Esophagus squamous epithelium (tissue), 5 donors: ENCODE data around the gene METRN. TPM values are rescaled to one million over a fixed set of nuclear protein-coding genes. Genes with fewer than 3 reads are reported as not detected.

Experiments used
- DNase-seq: peaks from one replicate; lab custom pipeline; 2025; lab: John Stamatoyannopoulos, UW
- H3K27ac ChIP-seq, 4 donors: fragments of 200-600 bp; sonication (generic); one replicate each; pipeline ENCODE4 v1.5.1; 2016 to 2019; ENCODE audit warnings: mild to moderate bottlenecking in 1 of 4
- H3K27me3 ChIP-seq, 4 donors: fragments of 200-600 bp; sonication (generic); 1 replicate in 3 of 4; 2 replicates in 1 of 4; pipeline versions ENCODE4 v1.5.1 to v1.6.0; 2017 to 2021; ENCODE audit warnings: antibody characterized with exemption in 1 of 4
- H3K36me3 ChIP-seq, 3 donors: fragments of 200-600 bp; sonication (generic); one replicate each; pipeline ENCODE4 v1.5.1; 2016 to 2019
- H3K4me1 ChIP-seq, 3 donors: fragments of 200-600 bp; sonication (generic); one replicate each; pipeline ENCODE4 v1.5.1; 2017 to 2019
- H3K4me3 ChIP-seq, 4 donors: fragments of 200-600 bp; sonication (generic); 1 replicate in 3 of 4; 2 replicates in 1 of 4; pipeline ENCODE4 v1.5.1; 2016 to 2019; ENCODE audit warnings: mild to moderate bottlenecking in 2 of 4, moderate library complexity in 1 of 4
- H3K9me3 ChIP-seq, 3 donors: fragments of 200-600 bp; sonication (generic); one replicate each; pipeline ENCODE4 v1.5.1; 2016 to 2019
- CTCF ChIP-seq, 6 experiments: fragments of 450-650 bp in 4 of 6; fragments of 200-600 bp in 2 of 6; sonication (generic) in 2 of 6; IDR thresholded peaks; one replicate each; pipeline ENCODE4 v1.5.1; 2016 to 2019; ENCODE audit warnings: antibody characterized with exemption in 6 of 6, mild to moderate bottlenecking in 4 of 6, moderate library complexity in 4 of 6
- POLR2A ChIP-seq, 4 donors: fragments of 450-650 bp; IDR thresholded peaks; one replicate each; pipeline ENCODE4 v1.6.1; 2017; ENCODE audit warnings: antibody characterized with exemption in 4 of 4, mild to moderate bottlenecking in 4 of 4, moderate library complexity in 3 of 4
- WGBS, 2 donors: methylation state at CpG; one replicate each; pipeline ENCODE4 v1.1.5; 2018; 5-methylcytosine and 5-hydroxymethylcytosine counted together
- intact Hi-C: fragments of 100-400 bp; cut with DNase I; formaldehyde crosslinking; loops from one replicate; pipeline ENCODE4 v1.15.0; 2022
- total RNA-seq, 4 donors: library from RNA; depleted of rRNA; stranded (reverse); fragments of >200 nt; gene quantifications; one replicate each; pipeline ENCODE4 v1.1.0, GENCODE V29; 2016
- donor health status: DM: yes; HTN: yes; CAD: no.

The METRN gene
- total RNA-seq, 4 donors from 2014 or later: 4.2 to 12.7 (median 8.8) TPM

GRCh38 chr16:695355-696089 lies 19.4 kb upstream of the METRN start:
- peaks cover 22 to 70% (median 40%) of the 10 kb centered on the region in 3 donors for H3K4me1 ChIP-seq
- DNase-seq: no peak
- 0 to 5% methylated on average over 1 to 6 of the region's 71 CpGs for WGBS, 2 donors
- H3K27ac ChIP-seq: peak overlapping the region; percentile 79 to 90 (median 82)
- H3K36me3 ChIP-seq: no peaks in the 10 kb centered on the region
- peak overlapping the region; percentile 37 to 66 (median 56) for H3K4me3 ChIP-seq
- intact Hi-C loops: no loop called here
- no peak for TF ChIP-seq CTCF (IDR thresholded peaks at IDR 0.05)
- TF ChIP-seq POLR2A (IDR thresholded peaks at IDR 0.05): peak in 1 of 4 donors; percentile 32
- peaks cover 0 to 90% (median 24%) of the 10 kb centered on the region in 4 donors for H3K27me3 ChIP-seq
- no peaks in the 10 kb centered on the region for H3K9me3 ChIP-seq

GRCh38 chr16:698911-699671 lies 15.8 kb upstream of the METRN start:
- TF ChIP-seq CTCF (IDR thresholded peaks at IDR 0.05) (no peak), POLR2A (IDR thresholded peaks at IDR 0.05) (no peak)
- WGBS, 2 donors: 60 to 70% methylated on average over 9 to 10 of the region's 19 CpGs
- H3K36me3 ChIP-seq: no peaks in the 10 kb centered on the region
- H3K27ac ChIP-seq: no peak overlapping the region
- H3K27me3 ChIP-seq: peaks cover 14 to 100% (median 41%) of the 10 kb centered on the region in 4 donors
- peaks cover 20 to 43% (median 34%) of the 10 kb centered on the region in 3 donors for H3K4me1 ChIP-seq
- no peaks in the 10 kb centered on the region for H3K9me3 ChIP-seq
- DNase-seq: no peak
- no peak overlapping the region for H3K4me3 ChIP-seq
- intact Hi-C loops: no loop called here

GRCh38 chr16:700684-701584 lies 14.0 kb upstream of the METRN start:
- intact Hi-C loops: no loop called here
- TF ChIP-seq POLR2A (IDR thresholded peaks at IDR 0.05): no peak
- TF ChIP-seq CTCF (IDR thresholded peaks at IDR 0.05): no peak
- no peak for DNase-seq
- no peak overlapping the region for H3K27ac ChIP-seq
- WGBS, 2 donors: 4 to 11% methylated on average over 4 to 13 of the region's 76 CpGs
- no peaks in the 10 kb centered on the region for H3K36me3 ChIP-seq
- H3K27me3 ChIP-seq: peaks cover 27 to 100% (median 38%) of the 10 kb centered on the region in 4 donors
- peak overlapping the region in 1 of 4 donors; percentile 3 for H3K4me3 ChIP-seq
- H3K4me1 ChIP-seq: peaks cover 5 to 38% (median 26%) of the 10 kb centered on the region in 3 donors
- no peaks in the 10 kb centered on the region for H3K9me3 ChIP-seq

GRCh38 chr16:702341-702740 lies 12.6 kb upstream of the METRN start:
- intact Hi-C loops: no loop called here
- no peak for DNase-seq

More at GRCh38 chr16:702341-702740, 12.6 kb upstream of the METRN start:
- Histone ChIP-seq H3K4me3 (no peak overlapping the region), H3K36me3 (no peaks in the 10 kb centered on the region), H3K9me3 (no peaks in the 10 kb centered on the region), H3K27me3 (peaks cover 32 to 100% (median 48%) of the 10 kb centered on the region in 4 donors), H3K4me1 (peaks cover 6 to 45% (median 27%) of the 10 kb centered on the region in 3 donors), H3K27ac (no peak overlapping the region)
- WGBS, 2 donors: 81 to 94% methylated on average over 7 to 16 of the region's 19 CpGs
- TF ChIP-seq CTCF (IDR thresholded peaks at IDR 0.05) (no peak), POLR2A (IDR thresholded peaks at IDR 0.05) (no peak)
